Activated effector memory CD4-positive, alpha-beta T cell treated with anti-CD3 and anti-CD28 coated beads, Interleukin-2, amount 50 U/mL, for 16 hours (primary cell): ENCODE results near the gene PLA2G4A.

ENCODE experiments used
- DNase-seq: peaks from one replicate; pipeline ENCODE4 v3.0.0-alpha.2; 2020

Gene PLA2G4A

DNA sequence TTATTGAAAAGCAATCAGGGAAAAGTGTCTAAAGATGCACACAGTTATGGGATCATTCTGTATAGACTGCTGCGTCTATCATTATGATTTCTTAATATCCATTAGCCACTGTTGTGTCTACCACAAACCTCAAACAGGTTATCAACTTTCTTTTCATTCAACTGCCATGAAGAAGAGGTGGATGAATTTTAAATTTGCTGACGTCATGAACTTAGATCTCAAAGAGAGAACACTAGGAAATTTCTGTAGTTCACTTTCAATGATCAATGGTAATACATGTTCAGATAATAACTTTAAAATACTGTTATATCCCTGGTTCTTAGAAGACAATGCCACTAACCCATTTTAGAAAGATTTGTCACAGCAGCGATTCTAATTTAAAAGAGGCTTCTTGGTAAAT lies 6.7 kb downstream of the PLA2G4A start:
- DNase-seq = no peak

DNA sequence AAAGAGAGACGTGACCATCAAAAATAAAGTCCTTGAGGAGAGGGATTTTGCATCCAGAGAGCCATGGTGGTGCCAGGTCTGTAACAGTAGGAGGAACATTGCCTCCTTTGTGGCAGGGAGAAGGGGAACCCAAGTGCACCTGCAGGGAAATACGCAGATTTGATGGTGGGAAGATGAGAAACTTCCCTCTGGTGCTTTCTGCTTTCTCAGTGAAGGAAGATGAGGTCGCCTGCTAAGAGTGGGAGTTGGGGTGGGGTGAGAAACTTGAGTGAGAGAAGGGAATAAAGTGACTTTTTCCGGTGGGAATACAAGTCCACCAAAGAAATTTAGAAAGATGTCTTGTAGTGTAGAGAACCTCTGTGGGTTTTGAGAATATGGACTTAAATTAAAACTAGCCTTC lies 9.1 kb downstream of the PLA2G4A start:
- DNase-seq = no peak

DNA sequence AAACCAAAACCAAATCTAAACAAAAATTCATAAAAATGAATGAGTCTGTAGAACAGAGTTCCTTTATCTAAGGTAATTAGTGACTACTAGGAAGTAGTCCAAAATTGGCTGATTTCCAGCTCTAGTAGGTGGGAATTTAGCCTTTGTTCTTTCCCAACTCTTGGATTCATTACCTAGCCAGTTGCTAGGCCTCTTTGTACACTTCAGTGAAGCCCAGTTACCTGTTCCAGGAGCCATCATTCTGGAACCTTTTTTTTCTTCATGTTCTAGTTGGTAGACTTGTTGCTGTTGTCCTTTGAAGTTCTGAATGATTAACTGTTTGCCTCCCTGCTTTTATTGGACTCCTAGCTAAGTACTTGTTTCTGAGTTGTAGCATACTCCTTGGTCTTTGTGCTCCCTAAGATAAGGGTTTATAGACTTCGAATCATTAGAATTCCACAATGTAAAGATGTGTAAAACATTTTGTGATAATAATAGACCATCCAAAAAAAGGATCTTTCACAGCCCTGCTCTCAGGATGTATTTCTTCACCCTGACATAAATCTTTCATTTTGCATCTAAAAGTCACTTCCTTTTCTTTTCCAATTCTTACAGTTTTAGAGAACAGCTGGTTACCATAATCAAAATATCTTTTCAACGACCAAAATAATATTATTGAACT lies 9.8 kb downstream of the PLA2G4A start:
- no peak for DNase-seq

DNA sequence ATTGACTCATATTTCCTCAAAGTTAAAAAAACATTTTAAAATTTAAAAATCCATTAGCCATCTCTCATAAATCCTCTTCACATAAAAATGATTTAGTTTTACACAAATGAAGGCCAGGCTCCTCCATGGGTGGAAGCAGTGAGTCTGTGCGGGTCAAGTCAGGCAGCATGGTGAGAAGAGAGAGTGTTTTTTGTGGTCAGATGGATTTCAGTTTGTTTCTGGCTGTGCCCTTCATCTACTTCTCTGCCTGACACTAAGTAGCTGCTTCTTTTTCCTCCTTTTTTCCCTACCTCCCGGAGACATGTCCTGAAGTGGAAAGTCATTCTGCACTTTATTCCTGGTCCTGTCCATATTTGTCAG lies 10.3 kb downstream of the PLA2G4A start:
- no peak for DNase-seq

DNA sequence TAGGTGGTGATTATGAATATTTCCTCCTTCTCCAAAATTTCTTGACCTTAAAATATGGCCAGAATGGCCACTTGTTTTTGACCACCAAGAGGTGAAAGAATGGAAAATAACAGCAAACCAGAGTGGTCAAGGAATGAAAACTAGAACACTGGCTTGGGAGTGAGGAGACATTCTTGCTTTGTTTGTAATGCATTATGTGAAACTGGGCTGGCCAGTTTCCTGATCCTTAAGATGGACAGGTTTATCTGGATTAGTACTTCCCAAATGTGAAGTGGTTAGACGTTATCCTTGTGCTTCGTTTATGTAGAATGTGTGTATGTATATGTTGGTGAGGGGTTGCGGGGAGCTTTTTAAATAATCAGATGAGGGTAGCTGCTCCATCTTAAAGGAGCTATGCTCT lies 12.8 kb downstream of the PLA2G4A start:
- no peak for DNase-seq

DNA sequence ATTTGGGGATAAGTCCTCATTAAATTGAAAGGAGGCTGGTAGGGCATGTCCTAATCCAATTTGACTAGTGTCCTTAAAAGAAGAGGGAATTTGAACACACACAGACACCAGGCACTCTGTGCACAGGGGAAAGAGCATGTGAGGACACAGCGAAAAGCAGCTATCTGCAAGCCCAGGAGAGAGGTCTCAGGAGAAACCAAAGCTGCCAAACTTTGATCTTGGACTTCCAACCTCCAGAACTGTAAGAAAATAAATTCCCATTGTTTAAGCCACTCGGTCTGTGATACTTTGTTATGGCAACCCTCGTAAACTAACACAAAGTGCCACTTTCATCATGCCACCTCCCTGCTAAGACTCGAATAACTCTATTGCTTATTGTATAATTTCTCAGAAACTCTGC lies 13.8 kb downstream of the PLA2G4A start:
- no peak for DNase-seq

DNA sequence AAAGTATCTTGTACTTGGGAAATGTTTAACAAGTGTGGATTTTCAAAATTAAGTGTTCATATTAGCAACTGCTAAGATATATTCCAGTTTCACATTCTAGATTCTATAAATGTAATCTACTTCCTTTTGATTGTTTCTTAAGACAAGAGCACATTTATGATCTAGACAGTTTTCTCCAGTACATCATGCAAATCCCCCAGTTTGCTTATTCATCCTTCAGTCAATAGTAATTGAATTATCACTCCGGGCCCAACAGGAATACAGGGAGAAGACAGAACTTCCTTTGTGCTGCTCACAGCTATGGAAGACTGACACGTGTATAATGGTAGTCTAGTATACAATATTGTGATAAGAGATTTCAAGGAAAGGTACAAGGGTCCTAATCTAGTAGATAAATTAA lies 14.5 kb downstream of the PLA2G4A start:
- DNase-seq = no peak

DNA sequence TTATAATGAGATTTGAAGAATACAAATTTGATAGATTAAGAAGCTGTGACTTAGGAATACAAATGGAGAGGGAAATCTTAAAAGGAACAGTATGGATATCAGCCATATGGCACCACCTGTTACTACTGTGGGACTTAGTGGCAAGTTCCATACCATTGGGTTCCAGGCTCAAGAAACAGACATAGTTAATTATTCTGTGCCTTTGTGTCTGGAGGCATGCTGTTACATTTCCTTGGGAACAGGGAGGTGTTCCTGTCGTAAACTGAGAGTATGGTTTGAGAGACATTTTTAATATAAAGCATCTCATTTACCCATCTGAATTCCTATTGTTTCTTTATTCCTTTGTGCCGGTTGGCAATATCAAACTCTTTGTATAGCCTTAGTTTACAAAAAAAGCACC lies 15.2 kb downstream of the PLA2G4A start:
- DNase-seq = no peak

DNA sequence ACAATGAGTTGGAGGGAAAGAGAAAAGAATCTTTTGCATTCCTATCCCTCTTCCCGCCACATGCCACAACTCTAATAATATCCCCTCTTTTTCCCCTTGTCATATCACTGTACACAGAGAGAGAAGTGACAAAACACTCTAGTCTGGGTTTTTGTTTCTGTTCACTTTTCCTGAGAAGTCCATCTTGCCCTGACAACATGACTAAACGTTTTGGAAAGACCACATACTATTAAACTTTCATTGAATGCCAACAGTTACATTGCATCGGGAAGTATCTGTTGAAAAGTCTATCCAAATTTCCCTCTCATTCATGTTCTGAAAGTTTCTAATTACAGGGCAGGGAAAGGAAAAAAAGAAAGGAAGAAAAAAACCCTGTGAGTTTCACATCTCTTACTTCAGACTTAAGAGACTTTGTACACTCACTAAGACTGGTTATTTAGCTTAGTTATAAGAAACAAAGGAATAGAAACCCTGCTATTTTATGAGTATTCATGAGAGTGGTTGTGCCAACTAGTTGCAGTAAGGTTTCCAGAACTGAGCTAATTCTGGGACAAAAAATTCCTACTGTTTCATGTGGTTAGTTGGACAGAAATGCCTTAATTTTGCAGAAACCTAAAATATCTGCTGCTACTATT lies 16.9 kb downstream of the PLA2G4A start:
- no peak for DNase-seq

DNA sequence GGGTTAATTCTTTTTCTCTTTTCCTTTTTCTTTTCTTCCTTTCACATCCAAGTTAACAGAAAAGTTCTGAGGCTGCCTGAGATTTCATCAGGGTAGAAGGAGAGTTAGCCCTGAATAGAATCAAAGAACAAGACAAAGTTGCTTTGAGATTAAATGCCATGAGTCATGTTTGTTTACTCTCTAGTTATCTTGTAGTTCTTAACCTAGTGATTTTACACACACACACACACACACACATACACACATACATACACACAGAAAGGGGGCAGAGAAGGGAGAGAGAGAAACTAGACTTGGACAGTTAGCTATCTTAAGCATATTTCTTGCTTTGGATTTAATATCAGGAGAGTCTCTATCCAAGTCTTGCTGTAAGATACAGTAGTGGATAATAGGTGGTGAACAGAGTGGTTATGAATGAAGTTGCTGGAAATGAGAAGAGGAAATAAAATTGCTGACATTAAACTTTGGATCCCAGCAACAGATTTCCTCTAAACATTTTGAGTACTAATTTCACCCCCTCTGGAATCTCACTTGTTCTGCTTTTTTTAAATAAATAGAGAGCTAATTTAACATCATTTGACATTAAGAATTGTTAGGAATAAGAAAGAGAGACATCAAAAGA lies 19.9 kb downstream of the PLA2G4A start:
- no peak for DNase-seq

DNA sequence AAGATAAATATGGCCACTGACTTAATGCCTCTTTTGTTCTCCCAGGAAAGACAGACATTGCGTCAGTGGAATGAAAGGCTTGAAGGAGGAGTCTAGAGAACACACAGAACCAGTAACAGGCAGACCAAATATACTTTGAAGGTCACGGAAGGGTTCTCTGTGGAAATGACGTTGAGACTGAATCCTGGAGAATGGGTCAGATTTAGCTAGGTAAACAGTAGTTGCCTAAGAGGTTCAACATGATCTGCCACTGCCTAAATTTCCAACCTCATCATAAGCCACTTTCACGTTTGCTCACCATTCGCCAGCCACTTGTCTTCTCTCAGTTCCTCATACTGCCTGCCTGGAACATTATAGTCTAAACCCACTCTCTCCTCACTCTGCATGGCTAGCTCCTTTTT lies 20.5 kb downstream of the PLA2G4A start:
- DNase-seq = no peak

DNA sequence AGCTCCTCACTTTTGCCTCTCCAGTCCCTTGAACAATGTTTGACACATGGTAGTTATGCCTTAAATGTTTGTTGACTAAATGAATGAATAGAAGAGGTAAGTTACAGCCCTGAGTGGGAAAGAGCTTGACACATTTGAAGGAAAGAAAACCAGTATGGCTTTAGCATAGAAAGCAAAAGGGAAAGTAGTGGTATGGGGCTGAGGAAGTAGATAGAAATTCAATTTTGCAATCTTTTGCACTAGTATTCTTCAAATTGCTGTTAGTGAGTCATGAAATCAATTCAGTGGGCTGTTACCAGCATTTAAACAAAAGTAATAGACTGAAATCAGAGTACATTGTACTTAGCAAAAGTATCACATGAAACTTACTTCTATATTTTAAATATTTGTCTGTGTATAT lies 21.1 kb downstream of the PLA2G4A start:
- no peak for DNase-seq

DNA sequence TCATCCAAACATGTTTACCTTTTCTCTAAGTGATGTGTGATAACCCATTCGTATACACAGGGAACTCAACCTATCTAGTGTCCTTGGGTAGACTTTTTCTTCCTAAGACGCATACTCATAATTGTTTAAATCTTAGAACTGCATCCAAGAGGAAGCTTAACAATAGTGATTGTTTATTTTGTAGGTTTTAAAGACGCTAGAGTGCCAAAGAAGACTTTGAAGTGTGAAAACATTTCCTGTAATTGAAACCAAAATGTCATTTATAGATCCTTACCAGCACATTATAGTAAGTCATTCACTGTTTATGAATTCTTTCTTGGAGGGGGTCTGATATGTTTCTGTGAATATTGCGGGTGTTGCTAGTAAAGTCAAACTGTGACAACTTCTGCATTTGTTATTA lies 25.4 kb downstream of the PLA2G4A start:
- no peak for DNase-seq

DNA sequence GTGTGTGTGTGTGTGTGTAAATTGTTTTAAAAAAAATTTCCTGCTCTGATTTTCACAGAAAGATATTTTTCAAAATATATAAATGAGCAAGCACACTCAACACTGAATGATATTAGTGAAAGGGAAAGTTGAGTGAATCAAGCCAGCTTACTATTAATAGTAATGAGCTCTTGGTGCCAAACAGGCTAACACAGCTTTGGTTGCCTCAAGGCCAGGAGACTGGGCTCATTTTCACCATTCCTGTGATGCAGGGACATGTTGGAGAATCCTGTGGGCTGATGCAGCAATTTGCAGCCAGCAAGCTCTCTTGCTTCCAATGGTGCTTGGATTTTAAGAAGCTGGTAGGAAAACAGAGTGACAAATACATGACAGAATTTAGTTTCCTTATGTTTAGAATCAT lies 30.2 kb downstream of the PLA2G4A start:
- DNase-seq = no peak

DNA sequence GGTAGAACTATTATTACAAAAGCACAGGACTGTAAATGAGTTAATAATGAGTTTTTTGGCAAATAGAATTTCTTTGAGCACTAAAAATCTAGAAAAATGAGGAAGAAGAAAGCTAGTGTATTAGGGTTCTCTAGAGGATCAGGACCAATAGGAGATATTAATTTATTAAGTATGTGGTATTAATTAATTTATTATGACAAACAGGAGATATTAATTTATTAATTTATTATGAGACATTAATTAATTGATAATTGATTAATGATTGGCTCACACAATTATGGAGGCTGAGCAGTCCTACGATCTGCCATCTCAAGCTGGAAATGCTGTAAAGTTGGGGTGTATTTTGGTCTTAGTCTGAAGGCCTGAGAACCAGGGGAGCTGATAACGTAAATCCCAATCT lies 31.2 kb downstream of the PLA2G4A start:
- DNase-seq = no peak

DNA sequence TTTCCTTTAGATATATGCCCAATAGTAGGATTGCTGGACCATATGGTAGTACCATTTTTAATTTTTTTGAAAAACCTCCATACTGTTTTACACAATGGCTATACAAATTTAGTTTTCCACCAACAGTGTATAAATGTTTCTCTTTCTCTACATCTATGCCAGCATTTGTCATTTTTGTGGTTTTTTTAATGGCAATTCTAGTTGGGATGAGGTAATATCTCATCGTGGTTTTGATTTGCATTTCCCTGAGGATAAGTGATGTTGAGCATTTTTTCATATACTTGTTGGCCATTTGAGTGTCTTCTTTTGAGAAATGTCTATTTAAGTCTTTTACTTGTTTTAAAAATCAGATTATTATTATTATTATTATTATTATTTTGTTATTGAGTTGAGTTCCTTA lies 35.5 kb downstream of the PLA2G4A start:
- DNase-seq = no peak

DNA sequence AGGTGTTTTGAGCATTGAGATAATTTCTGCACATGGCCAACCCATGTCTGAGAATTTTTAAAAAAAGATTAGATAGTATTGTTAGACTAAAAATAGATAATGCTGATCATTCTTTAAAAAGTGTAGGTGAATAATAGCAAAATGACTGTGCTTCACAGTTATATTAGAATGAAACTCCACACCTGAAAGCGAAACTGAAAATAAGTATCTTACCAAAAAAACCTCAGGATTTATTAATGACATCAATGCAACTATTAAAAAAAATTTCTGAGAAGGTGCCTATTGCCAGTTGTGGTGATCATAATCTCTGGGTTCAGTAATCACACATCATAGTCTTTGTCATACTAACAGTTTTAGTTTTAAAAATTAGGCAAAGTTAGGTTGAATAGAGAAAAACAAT lies 36.5 kb downstream of the PLA2G4A start:
- DNase-seq = no peak

DNA sequence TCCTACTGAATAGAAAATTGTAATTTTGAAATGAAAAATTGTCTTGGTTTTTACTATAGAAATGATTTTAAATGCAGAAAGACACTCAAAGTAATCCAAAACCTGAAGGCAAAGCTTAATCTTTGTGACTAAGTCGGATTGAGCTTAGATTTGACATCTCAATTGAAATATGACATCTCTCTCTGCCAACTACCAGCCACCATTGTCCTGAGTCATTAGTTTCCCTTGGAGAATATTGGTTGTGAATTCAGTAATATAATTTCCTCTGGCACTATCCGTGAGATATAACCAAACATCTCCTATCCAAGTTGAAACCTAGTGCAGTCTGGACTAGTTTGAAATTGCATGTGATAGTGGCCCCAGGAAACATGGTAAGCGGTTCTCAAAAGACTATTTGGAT lies 37.1 kb downstream of the PLA2G4A start:
- DNase-seq = no peak

DNA sequence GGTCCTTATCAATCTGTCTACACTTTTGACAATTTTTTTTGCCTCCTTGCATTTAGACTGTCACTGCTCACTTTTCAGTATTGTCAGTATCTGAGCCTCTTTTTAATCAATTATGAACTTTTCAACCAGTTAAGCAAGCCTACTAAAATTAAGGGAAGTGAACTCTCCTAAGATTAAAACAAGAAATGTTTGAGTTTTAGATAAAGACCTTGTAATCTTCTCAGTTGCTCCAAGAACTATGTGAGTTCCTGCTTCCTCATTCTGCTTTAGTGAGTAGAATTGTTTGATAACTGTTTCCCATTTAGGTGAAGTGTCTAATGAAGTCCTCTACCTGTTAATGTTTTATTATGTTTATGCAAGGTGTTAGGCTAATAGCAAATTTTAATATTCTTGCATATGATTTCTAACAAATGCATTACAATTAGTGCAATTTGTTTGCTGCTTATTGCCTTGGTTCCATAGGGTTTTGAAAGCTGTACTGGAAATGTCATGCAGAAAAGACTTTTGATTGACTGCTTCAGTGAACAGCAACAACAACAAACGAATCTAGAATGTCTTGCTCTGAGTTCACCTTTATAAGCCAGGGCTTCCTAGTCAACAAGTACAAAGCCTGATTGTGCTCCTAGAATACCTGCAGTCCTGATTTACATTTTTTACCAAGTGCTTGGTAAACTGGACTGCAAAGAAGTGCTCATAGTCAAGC lies 40.9 kb downstream of the PLA2G4A start:
- DNase-seq = no peak

DNA sequence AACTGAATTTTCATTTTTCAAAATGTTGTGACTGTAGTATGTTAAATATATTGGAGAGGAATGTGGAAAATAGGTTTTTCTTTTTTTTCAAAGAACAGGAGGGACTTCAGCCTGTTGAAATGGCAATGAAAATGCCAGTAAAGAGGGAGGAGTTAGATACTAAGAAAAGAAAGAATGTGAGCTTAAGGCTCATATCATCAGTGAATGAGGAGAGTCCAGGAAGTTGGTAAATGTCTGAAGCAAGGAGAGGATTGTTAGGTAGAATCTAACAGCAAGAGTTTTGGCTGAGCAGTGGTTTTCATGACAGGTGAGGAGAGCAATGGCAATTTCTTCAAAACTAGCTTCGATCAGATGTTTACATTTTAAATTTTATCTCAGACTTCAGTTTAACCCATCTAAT lies 43.0 kb downstream of the PLA2G4A start:
- DNase-seq = no peak

DNA sequence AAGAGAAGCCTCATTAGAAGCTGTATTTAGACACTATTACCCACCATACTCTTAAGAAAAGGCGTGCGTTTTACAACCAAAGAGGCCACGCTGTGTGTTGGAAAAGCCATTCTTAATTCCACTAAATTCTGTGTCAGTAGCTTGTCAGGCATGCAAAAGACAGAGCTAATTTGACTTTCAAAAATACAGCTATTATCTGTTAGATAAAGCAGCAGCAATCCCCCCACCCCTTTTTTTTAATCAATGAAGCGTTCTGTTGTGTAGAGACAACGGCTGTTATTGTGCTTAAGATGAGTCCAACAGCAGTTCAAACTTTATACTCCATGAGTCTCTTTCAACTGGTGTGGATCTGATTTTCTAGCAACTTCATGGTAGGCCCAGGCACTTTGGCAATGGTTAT lies 43.5 kb downstream of the PLA2G4A start:
- DNase-seq = no peak

DNA sequence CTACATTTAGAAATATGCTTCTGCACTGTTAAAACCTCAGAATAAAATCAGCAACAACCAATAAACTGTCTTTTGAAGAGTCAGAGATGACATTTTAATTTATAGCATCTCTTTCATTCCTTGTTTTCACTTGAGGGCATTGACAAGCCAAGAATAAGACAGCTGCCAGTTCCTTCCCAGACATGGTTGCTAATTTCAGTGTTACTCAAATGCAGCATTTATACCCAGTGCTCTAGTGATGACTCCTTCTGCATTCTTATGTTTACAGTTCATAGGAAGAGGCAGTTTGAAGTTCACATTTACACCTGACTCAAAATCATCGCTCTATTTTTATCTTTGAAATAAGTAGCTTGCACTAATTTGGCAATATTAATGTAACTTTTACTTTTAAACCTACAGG lies 44.9 kb downstream of the PLA2G4A start:
- DNase-seq = no peak

DNA sequence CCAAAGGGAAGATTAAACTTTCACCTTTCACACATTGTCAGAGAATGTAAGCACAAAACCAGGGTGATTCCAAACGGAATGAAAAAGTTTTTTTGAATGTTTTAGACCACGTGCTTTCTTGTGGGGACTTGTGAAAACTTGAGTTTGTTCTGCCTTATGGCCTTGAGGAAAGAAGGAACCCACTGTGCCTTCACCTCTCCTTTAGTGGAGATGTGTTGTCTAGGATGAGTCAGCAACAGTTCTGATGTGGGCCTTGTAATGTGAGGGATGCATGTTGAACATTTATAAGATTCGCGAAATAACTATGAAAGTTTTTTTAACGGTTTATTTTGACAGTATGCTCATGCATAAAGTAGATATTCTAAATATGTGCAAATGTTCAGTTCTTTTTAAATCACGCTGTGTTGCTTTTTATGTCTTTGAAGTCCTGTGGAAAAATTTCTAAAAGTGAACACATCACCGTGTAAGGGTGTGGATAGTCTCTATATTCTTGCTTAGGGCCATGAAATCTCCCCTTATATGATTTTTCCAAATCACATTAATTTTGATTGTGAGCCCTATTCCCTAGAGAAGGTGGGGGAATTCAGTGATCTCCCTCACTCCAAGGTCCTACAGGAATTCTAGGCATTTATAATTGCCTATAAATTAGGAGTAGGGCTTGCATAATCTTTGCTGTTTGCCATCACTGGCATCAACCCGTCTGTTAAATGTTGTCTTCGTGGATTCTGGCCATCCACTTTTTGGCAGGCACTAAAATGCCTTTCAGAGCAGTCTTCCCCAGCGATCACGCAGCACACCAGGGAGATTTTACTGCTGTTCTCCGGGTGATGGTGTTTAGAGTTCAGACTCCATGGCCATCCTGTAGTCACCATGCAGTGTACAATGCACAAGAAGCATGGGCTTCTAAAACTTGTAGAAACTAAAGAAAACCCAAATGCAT lies 47.4 kb downstream of the PLA2G4A start:
- no peak for DNase-seq
